Non-pigmented ciliary epithelial cell (primary cell): Measurements from ENCODE around the gene MASP2.
"Not testable (repeated sequence)": the region's sequence is repeated elsewhere in the genome, so short reads cannot be mapped to it uniquely, and the experiment has no call there.

Experiments used
- DNase-seq: peaks from one replicate; pipeline ENCODE4 v3.0.0-alpha.2; 2010; ENCODE audit warnings: low read depth

Gene MASP2

GRCh38 chr1:11058595-11059154, 11.6 kb upstream of the MASP2 start:
- DNase-seq: no peak

- no peak for DNase-seq
Measured at GRCh38 chr1:11058026-11058425, 11.0 kb upstream of the MASP2 start.

GRCh38 chr1:11057477-11057876, 10.4 kb upstream of the MASP2 start:
- no peak for DNase-seq

- DNase-seq: no peak
Measured at GRCh38 chr1:11056504-11056903, 9.5 kb upstream of the MASP2 start.

- DNase-seq: no peak
Measured at GRCh38 chr1:11055676-11056075, 8.6 kb upstream of the MASP2 start.

- no peak for DNase-seq
Measured at GRCh38 chr1:11054666-11055065, 7.6 kb upstream of the MASP2 start.

- no peak for DNase-seq
Measured at GRCh38 chr1:11054181-11054580, 7.1 kb upstream of the MASP2 start.

- no peak for DNase-seq
Measured at GRCh38 chr1:11053758-11054137, 6.7 kb upstream of the MASP2 start.

- DNase-seq: no peak
Measured at GRCh38 chr1:11052839-11053757, 6.1 kb upstream of the MASP2 start.

GRCh38 chr1:11051781-11052511, 4.9 kb upstream of the MASP2 start:
- no peak for DNase-seq

- DNase-seq: not testable (repeated sequence)
Measured at GRCh38 chr1:11051121-11051520, 4.1 kb upstream of the MASP2 start.

- no peak for DNase-seq
Measured at GRCh38 chr1:11046270-11046566, 821 bp downstream of the MASP2 start.

GRCh38 chr1:11045428-11046269, 1.4 kb downstream of the MASP2 start:
- DNase-seq: no peak

GRCh38 chr1:11044849-11045427, 2.1 kb downstream of the MASP2 start:
- DNase-seq: no peak

GRCh38 chr1:11044086-11044848, 2.8 kb downstream of the MASP2 start:
- no peak for DNase-seq

- DNase-seq: no peak
Measured at GRCh38 chr1:11042995-11043874, 3.8 kb downstream of the MASP2 start.

- DNase-seq: no peak
Measured at GRCh38 chr1:11042065-11042464, 5.0 kb downstream of the MASP2 start.

- no peak for DNase-seq
Measured at GRCh38 chr1:11041048-11041447, 6.0 kb downstream of the MASP2 start.

GRCh38 chr1:11040105-11040429, 7.0 kb downstream of the MASP2 start:
- DNase-seq: not testable (repeated sequence)
